Measurements from ENCODE around the gene REEP2.
"Not testable (repeated sequence)": the region's sequence is repeated elsewhere in the genome, so short reads cannot be mapped to it uniquely, and the experiment has no call there.

The REEP2 gene

GRCh38 chr5:138466125-138466899, 27.5 kb downstream of the REEP2 start:
- no peak for DNase-seq

GRCh38 chr5:138466900-138467710, 28.2 kb downstream of the REEP2 start:
- DNase-seq = no peak

GRCh38 chr5:138467711-138468132, 28.9 kb downstream of the REEP2 start:
- DNase-seq = no peak

- DNase-seq = no peak
Measured at GRCh38 chr5:138468133-138468965, 29.5 kb downstream of the REEP2 start.

- no peak for DNase-seq
Measured at GRCh38 chr5:138468966-138469539, 30.2 kb downstream of the REEP2 start.

- no peak for DNase-seq
Measured at GRCh38 chr5:138469540-138470321, 30.9 kb downstream of the REEP2 start.

- no peak for DNase-seq
Measured at GRCh38 chr5:138470322-138471051, 31.6 kb downstream of the REEP2 start.

GRCh38 chr5:138471052-138471361, 32.1 kb downstream of the REEP2 start:
- no peak for DNase-seq

- DNase-seq = no peak
Measured at GRCh38 chr5:138472353-138472752, 33.5 kb downstream of the REEP2 start.

- not testable (repeated sequence) for DNase-seq
Measured at GRCh38 chr5:138473151-138473550, 34.3 kb downstream of the REEP2 start.

GRCh38 chr5:138476918-138477317, 38.1 kb downstream of the REEP2 start:
- DNase-seq = no peak

- no peak for DNase-seq
Measured at GRCh38 chr5:138482638-138483037, 43.8 kb downstream of the REEP2 start.

- DNase-seq = no peak
Measured at GRCh38 chr5:138488481-138488945, 49.7 kb downstream of the REEP2 start.

GRCh38 chr5:138489683-138490061, 50.8 kb downstream of the REEP2 start:
- DNase-seq = peak in 1 of 2 experiments; percentile 63

- no peak for DNase-seq
Measured at GRCh38 chr5:138490648-138491283, 51.9 kb downstream of the REEP2 start.

GRCh38 chr5:138491284-138491648, 52.4 kb downstream of the REEP2 start:
- no peak for DNase-seq

- peak; percentile 58 to 74 for DNase-seq
Measured at GRCh38 chr5:138491669-138492559, 53.1 kb downstream of the REEP2 start.

GRCh38 chr5:138492560-138493045, 53.7 kb downstream of the REEP2 start:
- DNase-seq = no peak

GRCh38 chr5:138495351-138495750, 56.5 kb downstream of the REEP2 start:
- no peak for DNase-seq

All from SHP77 (cell line).